Activated naive CD8-positive, alpha-beta T cell treated with anti-CD3 and anti-CD28 coated beads for 36 hours (primary cell): ENCODE measurements around the gene SLC25A15. TPM values are rescaled to one million over a fixed set of nuclear protein-coding genes. Genes with fewer than 3 reads are reported as not detected.
A peak's percentile ranks its signal among the peaks of the same experiment; 100 is the strongest.

ENCODE experiments used
- DNase-seq: peaks from one replicate; pipeline ENCODE4 v3.0.0; 2021
- H3K27ac Mint-ChIP-seq: one replicate; pipeline ENCODE4 v1.8.0; 2022; ENCODE audit warnings: mild to moderate bottlenecking, moderate library complexity, mixed read lengths
- H3K27me3 Mint-ChIP-seq: one replicate; pipeline ENCODE4 v1.8.0; 2022; ENCODE audit warnings: mild to moderate bottlenecking, mixed read lengths
- H3K36me3 Mint-ChIP-seq: one replicate; pipeline ENCODE4 v1.8.0; 2021; ENCODE audit warnings: mild to moderate bottlenecking, mixed read lengths
- H3K4me1 Mint-ChIP-seq: one replicate; pipeline ENCODE4 v1.8.0; 2021; ENCODE audit warnings: mixed read lengths
- H3K4me3 Mint-ChIP-seq: one replicate; pipeline ENCODE4 v1.8.0; 2022; ENCODE audit warnings: mild to moderate bottlenecking, moderate library complexity, mixed read lengths
- H3K9me3 Mint-ChIP-seq: one replicate; pipeline ENCODE4 v1.8.0; 2022; ENCODE audit warnings: mixed read lengths
- total RNA-seq, 2 experiments: library from RNA; stranded (reverse); gene quantifications; one replicate each; pipeline ENCODE4 v1.2.3, GENCODE V29; 2021

SLC25A15 gene
- 10 to 100 TPM; 27.7 to 28.4 TPM for total RNA-seq

GRCh38 chr13:40789275-40790153, at the start of gene SLC25A15:
Gene SLC25A15 (plus strand): TSS chr13:40789611. CDS start chr13:40793227, 3,616 bp downstream.
- no peaks in the 10 kb centered on the region for H3K27me3 Mint-ChIP-seq
- H3K4me1 Mint-ChIP-seq: peaks cover 47% of the 10 kb centered on the region
- DNase-seq: peak; percentile 85

GRCh38 chr13:40749327-40749726, 40.1 kb upstream of the SLC25A15 start:
- no peak overlapping the region for H3K27ac Mint-ChIP-seq
- no peak for DNase-seq
- no peak overlapping the region for H3K4me3 Mint-ChIP-seq
- H3K4me1 Mint-ChIP-seq: peaks cover 5% of the 10 kb centered on the region
- peaks cover 12% of the 10 kb centered on the region for H3K36me3 Mint-ChIP-seq
- no peaks in the 10 kb centered on the region for H3K27me3 Mint-ChIP-seq
- no peaks in the 10 kb centered on the region for H3K9me3 Mint-ChIP-seq

More at GRCh38 chr13:40789275-40790153, at the start of gene SLC25A15:
- peaks cover 10% of the 10 kb centered on the region for H3K36me3 Mint-ChIP-seq
- H3K9me3 Mint-ChIP-seq: no peaks in the 10 kb centered on the region
- H3K4me3 Mint-ChIP-seq: peak within 1 kb of the TSS; percentile 86
- H3K27ac Mint-ChIP-seq: peak within 1 kb of the TSS; percentile 81

GRCh38 chr13:40755082-40755700, 34.2 kb upstream of the SLC25A15 start:
- H3K9me3 Mint-ChIP-seq: no peaks in the 10 kb centered on the region
- H3K27ac Mint-ChIP-seq: no peak overlapping the region
- no peak for DNase-seq
- H3K36me3 Mint-ChIP-seq: peaks cover 12% of the 10 kb centered on the region
- no peaks in the 10 kb centered on the region for H3K27me3 Mint-ChIP-seq
- H3K4me3 Mint-ChIP-seq: no peak overlapping the region
- H3K4me1 Mint-ChIP-seq: peaks cover 13% of the 10 kb centered on the region

- no peaks in the 10 kb centered on the region for H3K27me3 Mint-ChIP-seq
- DNase-seq: no peak
- no peaks in the 10 kb centered on the region for H3K9me3 Mint-ChIP-seq
- H3K4me3 Mint-ChIP-seq: no peak overlapping the region
- H3K36me3 Mint-ChIP-seq: peaks cover 10% of the 10 kb centered on the region
- peaks cover 17% of the 10 kb centered on the region for H3K4me1 Mint-ChIP-seq
- no peak overlapping the region for H3K27ac Mint-ChIP-seq
Measured at GRCh38 chr13:40756042-40756441, 33.4 kb upstream of the SLC25A15 start.

- Mint-ChIP-seq H3K9me3 (no peaks in the 10 kb centered on the region), H3K27me3 (no peaks in the 10 kb centered on the region), H3K36me3 (peaks cover 17% of the 10 kb centered on the region), H3K27ac (no peak overlapping the region), H3K4me1 (peaks cover 32% of the 10 kb centered on the region), H3K4me3 (no peak overlapping the region)
- DNase-seq: no peak
Measured at GRCh38 chr13:40758811-40759210, 30.6 kb upstream of the SLC25A15 start.

- no peaks in the 10 kb centered on the region for H3K9me3 Mint-ChIP-seq
- no peak overlapping the region for H3K27ac Mint-ChIP-seq
- H3K36me3 Mint-ChIP-seq: peaks cover 16% of the 10 kb centered on the region
- DNase-seq: no peak
- peaks cover 47% of the 10 kb centered on the region for H3K4me1 Mint-ChIP-seq
- H3K27me3 Mint-ChIP-seq: no peaks in the 10 kb centered on the region
- no peak overlapping the region for H3K4me3 Mint-ChIP-seq
Measured at GRCh38 chr13:40762849-40763248, 26.6 kb upstream of the SLC25A15 start.

- Mint-ChIP-seq H3K4me1 (peaks cover 58% of the 10 kb centered on the region), H3K27ac (peak overlapping the region; percentile 87), H3K4me3 (peak overlapping the region; percentile 40), H3K9me3 (no peaks in the 10 kb centered on the region), H3K36me3 (peaks cover 10% of the 10 kb centered on the region), H3K27me3 (no peaks in the 10 kb centered on the region)
- peak; percentile 62 for DNase-seq
Measured at GRCh38 chr13:40764587-40765403, 24.6 kb upstream of the SLC25A15 start.

GRCh38 chr13:40765602-40766001, 23.8 kb upstream of the SLC25A15 start:
- Mint-ChIP-seq H3K4me1 (peaks cover 62% of the 10 kb centered on the region), H3K27me3 (no peaks in the 10 kb centered on the region), H3K27ac (peak overlapping the region; percentile 66), H3K36me3 (peaks cover 11% of the 10 kb centered on the region), H3K9me3 (no peaks in the 10 kb centered on the region), H3K4me3 (no peak overlapping the region)
- DNase-seq: no peak

GRCh38 chr13:40769970-40770369, 19.4 kb upstream of the SLC25A15 start:
- H3K4me1 Mint-ChIP-seq: peaks cover 37% of the 10 kb centered on the region
- peak overlapping the region; percentile 98 for H3K4me3 Mint-ChIP-seq
- H3K27me3 Mint-ChIP-seq: no peaks in the 10 kb centered on the region
- H3K9me3 Mint-ChIP-seq: no peaks in the 10 kb centered on the region
- no peak for DNase-seq
- peak overlapping the region; percentile 97 for H3K27ac Mint-ChIP-seq
- H3K36me3 Mint-ChIP-seq: peaks cover 4% of the 10 kb centered on the region

- Mint-ChIP-seq H3K27me3 (no peaks in the 10 kb centered on the region), H3K4me3 (peak overlapping the region; percentile 98), H3K9me3 (no peaks in the 10 kb centered on the region), H3K27ac (peak overlapping the region; percentile 97), H3K4me1 (peaks cover 34% of the 10 kb centered on the region), H3K36me3 (peaks cover 4% of the 10 kb centered on the region)
- no peak for DNase-seq
Measured at GRCh38 chr13:40770609-40770933, 18.8 kb upstream of the SLC25A15 start.

GRCh38 chr13:40770934-40771618, 18.3 kb upstream of the SLC25A15 start, which contains the start of gene MRPS31:
Gene MRPS31 (minus strand): TSS chr13:40771190. CDS start chr13:40771136, 54 bp downstream.
- peak within 1 kb of the TSS; percentile 97 for H3K27ac Mint-ChIP-seq
- peak within 1 kb of the TSS; percentile 98 for H3K4me3 Mint-ChIP-seq
- H3K27me3 Mint-ChIP-seq: no peaks in the 10 kb centered on the region
- peak; percentile 95 for DNase-seq
- H3K4me1 Mint-ChIP-seq: peaks cover 37% of the 10 kb centered on the region
- peaks cover 4% of the 10 kb centered on the region for H3K36me3 Mint-ChIP-seq
- no peaks in the 10 kb centered on the region for H3K9me3 Mint-ChIP-seq

GRCh38 chr13:40772765-40773473, 16.5 kb upstream of the SLC25A15 start:
- H3K27ac Mint-ChIP-seq: no peak overlapping the region
- peaks cover 42% of the 10 kb centered on the region for H3K4me1 Mint-ChIP-seq
- H3K9me3 Mint-ChIP-seq: no peaks in the 10 kb centered on the region
- H3K27me3 Mint-ChIP-seq: no peaks in the 10 kb centered on the region
- peak overlapping the region; percentile 43 for H3K4me3 Mint-ChIP-seq
- peaks cover 1% of the 10 kb centered on the region for H3K36me3 Mint-ChIP-seq
- DNase-seq: no peak

GRCh38 chr13:40774672-40775071, 14.7 kb upstream of the SLC25A15 start:
- DNase-seq: no peak
- H3K27me3 Mint-ChIP-seq: no peaks in the 10 kb centered on the region
- peaks cover 1% of the 10 kb centered on the region for H3K36me3 Mint-ChIP-seq
- peaks cover 34% of the 10 kb centered on the region for H3K4me1 Mint-ChIP-seq
- H3K27ac Mint-ChIP-seq: no peak overlapping the region
- no peaks in the 10 kb centered on the region for H3K9me3 Mint-ChIP-seq
- no peak overlapping the region for H3K4me3 Mint-ChIP-seq

GRCh38 chr13:40776232-40776631, 13.2 kb upstream of the SLC25A15 start:
- Mint-ChIP-seq H3K36me3 (no peaks in the 10 kb centered on the region), H3K9me3 (no peaks in the 10 kb centered on the region), H3K4me1 (peaks cover 28% of the 10 kb centered on the region), H3K27me3 (no peaks in the 10 kb centered on the region), H3K27ac (peak overlapping the region; percentile 100), H3K4me3 (peak overlapping the region; percentile 82)
- no peak for DNase-seq
